ENCODE measurements around the gene NUDCD3.
A peak's percentile ranks its signal among the peaks of the same experiment; 100 is the strongest.

Gene NUDCD3

DNA sequence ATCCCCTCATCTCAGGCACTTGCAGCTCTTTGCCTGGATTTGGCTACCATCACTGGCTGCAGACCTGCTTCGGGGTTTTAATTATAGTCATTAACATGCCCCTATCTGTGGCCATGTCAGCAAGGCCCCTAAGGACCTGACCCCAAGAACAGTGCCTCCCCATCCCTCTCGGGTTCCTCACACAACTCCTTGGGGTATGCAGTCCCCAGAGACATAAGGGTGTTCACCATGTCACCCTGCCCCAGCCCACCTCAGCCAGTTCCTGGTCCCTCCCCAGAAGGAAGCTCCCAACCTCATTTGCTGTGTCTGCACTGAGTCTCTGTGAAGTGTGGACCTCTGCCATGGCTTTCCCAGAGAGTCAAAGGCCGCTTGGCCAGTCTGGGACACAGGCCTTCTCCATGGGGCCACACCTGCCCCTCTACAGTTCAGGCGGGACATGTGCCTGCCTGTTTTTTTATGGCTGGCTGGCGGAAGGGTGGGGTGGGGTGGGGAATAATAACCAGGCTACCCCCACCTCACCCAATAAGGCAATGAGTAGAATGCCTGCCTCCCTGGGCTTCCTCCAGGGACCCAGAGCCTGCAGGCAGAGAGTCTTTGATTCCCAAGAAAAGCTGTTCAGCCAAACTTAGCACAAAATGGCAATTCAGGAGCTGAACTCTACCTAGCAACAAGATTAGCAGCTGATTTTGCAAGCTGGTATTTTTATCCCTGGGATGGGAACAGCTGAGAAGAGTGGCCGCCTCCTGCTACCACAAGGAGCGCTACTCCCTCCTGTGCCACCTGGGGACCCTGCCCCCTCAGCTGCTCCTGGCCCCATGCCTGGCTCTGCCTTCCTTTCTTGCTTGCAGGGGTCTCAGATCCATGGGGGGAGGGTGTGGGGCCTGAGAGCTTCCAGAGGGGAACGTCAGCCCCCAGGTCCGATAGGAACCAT lies 141.3 kb downstream of the NUDCD3 start:
- H3K27me3 ChIP-seq (ENCODE audit: control insufficient read depth, insufficient read depth, low read length): no peaks in the 10 kb centered on the region
- H3K4me3 ChIP-seq (ENCODE audit: low read depth, low read length): no peak overlapping the region
- no peak overlapping the region for H2AFZ ChIP-seq
- H3K9me3 ChIP-seq (ENCODE audit: control insufficient read depth, low read length): no peaks in the 10 kb centered on the region
- H3K4me2 ChIP-seq (ENCODE audit: low read length): no peak overlapping the region
- no peak overlapping the region for H3K9ac ChIP-seq
- H3K27ac ChIP-seq: no peak overlapping the region
- H3K36me3 ChIP-seq (ENCODE audit: control insufficient read depth, insufficient read depth, low read length): no peaks in the 10 kb centered on the region
- no peaks in the 10 kb centered on the region for H3K79me2 ChIP-seq
- TF ChIP-seq, protein P1, sequence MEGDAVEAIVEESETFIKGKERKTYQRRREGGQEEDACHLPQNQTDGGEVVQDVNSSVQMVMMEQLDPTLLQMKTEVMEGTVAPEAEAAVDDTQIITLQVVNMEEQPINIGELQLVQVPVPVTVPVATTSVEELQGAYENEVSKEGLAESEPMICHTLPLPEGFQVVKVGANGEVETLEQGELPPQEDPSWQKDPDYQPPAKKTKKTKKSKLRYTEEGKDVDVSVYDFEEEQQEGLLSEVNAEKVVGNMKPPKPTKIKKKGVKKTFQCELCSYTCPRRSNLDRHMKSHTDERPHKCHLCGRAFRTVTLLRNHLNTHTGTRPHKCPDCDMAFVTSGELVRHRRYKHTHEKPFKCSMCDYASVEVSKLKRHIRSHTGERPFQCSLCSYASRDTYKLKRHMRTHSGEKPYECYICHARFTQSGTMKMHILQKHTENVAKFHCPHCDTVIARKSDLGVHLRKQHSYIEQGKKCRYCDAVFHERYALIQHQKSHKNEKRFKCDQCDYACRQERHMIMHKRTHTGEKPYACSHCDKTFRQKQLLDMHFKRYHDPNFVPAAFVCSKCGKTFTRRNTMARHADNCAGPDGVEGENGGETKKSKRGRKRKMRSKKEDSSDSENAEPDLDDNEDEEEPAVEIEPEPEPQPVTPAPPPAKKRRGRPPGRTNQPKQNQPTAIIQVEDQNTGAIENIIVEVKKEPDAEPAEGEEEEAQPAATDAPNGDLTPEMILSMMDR (IDR thresholded peaks at IDR 0.05): no peak
- no peaks in the 10 kb centered on the region for H3K4me1 ChIP-seq

DNA sequence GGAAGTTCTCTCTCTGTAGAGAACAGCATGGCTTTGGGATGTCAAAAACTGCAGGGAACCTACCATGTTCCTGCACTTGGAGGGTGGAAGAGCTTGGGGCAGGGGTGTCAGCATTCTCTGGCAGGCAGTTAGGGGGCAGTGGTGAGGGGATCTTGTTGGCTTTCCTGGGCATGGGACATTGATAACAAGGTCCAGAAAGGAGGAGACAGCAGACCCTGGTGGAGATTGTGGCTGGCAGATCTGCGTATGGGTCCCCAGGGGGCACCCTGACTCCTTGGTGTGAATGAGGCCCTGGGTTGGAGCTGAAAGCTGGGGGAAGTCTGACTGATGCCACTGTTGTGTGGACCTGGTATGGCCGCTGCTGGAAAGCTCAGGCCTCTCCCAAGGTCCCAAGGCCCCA lies 142.2 kb downstream of the NUDCD3 start:
- TF ChIP-seq, protein P1 (IDR thresholded peaks at IDR 0.05): peak; percentile 40
- Histone ChIP-seq H3K4me3 (ENCODE audit: low read depth, low read length) (no peak overlapping the region), H3K36me3 (ENCODE audit: control insufficient read depth, insufficient read depth, low read length) (no peaks in the 10 kb centered on the region), H3K27me3 (ENCODE audit: control insufficient read depth, insufficient read depth, low read length) (no peaks in the 10 kb centered on the region), H3K79me2 (no peaks in the 10 kb centered on the region), H3K9ac (no peak overlapping the region), H3K9me3 (ENCODE audit: control insufficient read depth, low read length) (no peaks in the 10 kb centered on the region), H3K4me1 (no peaks in the 10 kb centered on the region), H2AFZ (no peak overlapping the region), H3K4me2 (ENCODE audit: low read length) (no peak overlapping the region), H3K27ac (no peak overlapping the region)

GRCh38 chr7:44347546-44348114 lies 142.8 kb downstream of the NUDCD3 start:
- no peaks in the 10 kb centered on the region for H3K9me3 ChIP-seq (ENCODE audit: control insufficient read depth, low read length)
- no peak overlapping the region for H3K4me3 ChIP-seq (ENCODE audit: low read depth, low read length)
- no peak overlapping the region for H3K4me2 ChIP-seq (ENCODE audit: low read length)

DNA sequence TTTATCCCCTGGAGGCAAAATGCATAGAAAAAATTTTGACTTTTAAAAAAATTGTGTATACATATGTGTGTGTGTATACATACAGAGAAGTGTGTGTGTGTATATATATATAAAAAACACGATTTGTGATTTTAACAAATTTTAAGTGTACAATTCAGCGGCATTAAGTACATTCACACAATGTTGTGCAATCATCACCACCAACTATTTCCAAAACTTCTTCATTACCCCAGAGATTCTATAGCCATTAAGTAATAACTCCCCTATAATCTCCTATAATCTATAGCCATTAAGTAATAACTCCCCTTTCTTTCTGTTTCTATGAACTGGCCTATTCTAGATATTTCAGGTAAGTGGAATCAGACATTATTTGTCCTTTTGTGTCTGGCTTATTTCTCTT lies 144.4 kb downstream of the NUDCD3 start:
- Histone ChIP-seq H3K4me2 (ENCODE audit: low read length) (no peak overlapping the region), H3K27ac (no peak overlapping the region), H3K36me3 (ENCODE audit: control insufficient read depth, insufficient read depth, low read length) (no peaks in the 10 kb centered on the region), H3K4me3 (ENCODE audit: low read depth, low read length) (no peak overlapping the region), H2AFZ (no peak overlapping the region), H3K9me3 (ENCODE audit: control insufficient read depth, low read length) (no peaks in the 10 kb centered on the region), H3K79me2 (no peaks in the 10 kb centered on the region), H3K27me3 (ENCODE audit: control insufficient read depth, insufficient read depth, low read length) (no peaks in the 10 kb centered on the region), H3K9ac (no peak overlapping the region), H3K4me1 (no peaks in the 10 kb centered on the region)
- TF ChIP-seq, protein P1 (IDR thresholded peaks at IDR 0.05): no peak

More at GRCh38 chr7:44347546-44348114, 142.8 kb downstream of the NUDCD3 start:
- no peak overlapping the region for H2AFZ ChIP-seq
- TF ChIP-seq, protein P1 (IDR thresholded peaks at IDR 0.05): no peak
- no peaks in the 10 kb centered on the region for H3K27me3 ChIP-seq (ENCODE audit: control insufficient read depth, insufficient read depth, low read length)
- no peak overlapping the region for H3K27ac ChIP-seq
- H3K9ac ChIP-seq: no peak overlapping the region
- no peaks in the 10 kb centered on the region for H3K4me1 ChIP-seq
- H3K79me2 ChIP-seq: no peaks in the 10 kb centered on the region
- H3K36me3 ChIP-seq (ENCODE audit: control insufficient read depth, insufficient read depth, low read length): no peaks in the 10 kb centered on the region

Measured in parathyroid adenoma (tissue), 2 donors.